ENCODE measurements around the gene CNTNAP4.

CNTNAP4 gene

DNA sequence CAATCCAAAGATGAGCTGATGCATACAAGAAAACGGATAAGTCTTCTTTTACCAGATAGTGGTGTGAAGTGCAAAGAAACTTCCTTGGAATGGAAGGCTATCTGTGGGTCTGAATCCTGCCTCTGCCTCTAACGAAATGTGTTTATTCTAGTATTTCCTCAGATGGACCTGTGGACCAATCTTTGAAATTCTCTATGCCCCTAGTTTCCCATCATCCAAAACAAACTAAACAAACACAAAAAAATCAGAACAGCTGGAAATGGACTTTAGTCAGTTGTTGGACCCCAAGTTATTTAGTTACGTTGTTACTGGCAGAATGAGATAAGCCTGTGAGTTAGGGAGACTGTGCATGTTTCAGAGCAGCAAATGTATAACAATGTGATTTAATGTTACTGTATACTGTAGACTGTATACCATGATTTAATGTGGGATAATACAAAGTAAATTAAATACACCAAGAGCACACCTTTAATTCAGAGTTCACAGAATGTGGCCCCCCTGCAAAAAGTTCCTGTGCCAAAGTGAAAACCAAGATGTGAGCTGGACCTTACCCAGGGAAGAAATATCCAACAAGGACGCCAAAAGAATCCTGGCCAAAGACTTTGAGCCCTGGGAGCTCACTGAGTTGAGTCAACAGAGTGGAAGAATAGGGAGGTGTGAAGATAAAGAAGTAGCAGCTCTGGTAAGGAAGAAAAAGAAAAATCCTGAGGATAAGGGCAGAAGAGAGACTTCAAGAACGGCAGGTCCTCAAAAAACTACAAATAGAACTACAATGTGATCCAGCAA lies 255.2 kb downstream of the CNTNAP4 start:
- in situ Hi-C loops (cut with HindIII; ENCODE audit: low pct_unique_long_range_greater_than_20kb, low sequenced_read_pairs): no loop called here
- no peak for TF ChIP-seq JUND (IDR thresholded peaks at IDR 0.05; ENCODE audit: low read depth)
- DNase-seq (ENCODE audit: low read depth in 1 of 2, low spot score in 1 of 2): no peak

DNA sequence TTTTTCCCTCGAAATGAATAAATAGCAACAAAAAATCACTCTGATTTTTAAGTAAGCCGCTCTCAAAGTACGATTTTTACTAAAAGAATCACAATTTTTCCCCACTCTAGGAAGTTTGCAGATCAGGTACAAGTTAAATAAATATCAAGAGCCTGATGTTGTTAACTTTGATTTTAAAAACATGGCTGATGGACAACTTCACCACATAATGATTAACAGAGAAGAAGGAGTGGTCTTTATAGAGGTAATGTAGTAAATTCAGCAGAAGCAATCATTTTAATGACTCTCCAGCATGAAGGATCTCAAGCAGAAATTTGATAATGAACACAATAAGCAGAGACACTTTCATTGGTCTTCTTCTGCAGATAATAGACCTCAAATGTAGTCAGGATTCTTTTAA lies 262.4 kb downstream of the CNTNAP4 start:
- no peak for TF ChIP-seq JUND (IDR thresholded peaks at IDR 0.05; ENCODE audit: low read depth)
- in situ Hi-C loops (cut with HindIII; ENCODE audit: low pct_unique_long_range_greater_than_20kb, low sequenced_read_pairs): no loop called here
- no peak for DNase-seq (ENCODE audit: low read depth in 1 of 2, low spot score in 1 of 2)

DNA sequence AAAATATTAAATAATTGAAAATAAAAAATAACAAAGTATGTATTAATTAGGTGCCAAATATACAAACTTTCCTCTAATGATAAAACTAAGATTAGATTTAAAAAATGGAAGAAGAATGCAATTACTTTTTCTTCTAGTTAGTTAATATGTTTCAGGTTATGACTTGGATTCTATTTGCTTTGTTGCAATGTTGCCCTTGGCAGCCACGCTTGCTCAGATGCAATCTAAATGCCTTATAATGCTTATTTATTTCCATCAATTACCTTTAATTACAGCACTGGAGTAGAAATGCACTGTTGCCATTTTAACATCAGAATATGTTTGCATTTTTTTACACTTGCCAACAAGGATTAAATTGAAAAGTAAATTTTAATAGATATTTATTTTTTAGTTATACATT lies 263.9 kb downstream of the CNTNAP4 start:
- no peak for DNase-seq (ENCODE audit: low read depth in 1 of 2, low spot score in 1 of 2)
- TF ChIP-seq JUND (IDR thresholded peaks at IDR 0.05; ENCODE audit: low read depth): no peak
- in situ Hi-C loops (cut with HindIII; ENCODE audit: low pct_unique_long_range_greater_than_20kb, low sequenced_read_pairs): no loop called here

DNA sequence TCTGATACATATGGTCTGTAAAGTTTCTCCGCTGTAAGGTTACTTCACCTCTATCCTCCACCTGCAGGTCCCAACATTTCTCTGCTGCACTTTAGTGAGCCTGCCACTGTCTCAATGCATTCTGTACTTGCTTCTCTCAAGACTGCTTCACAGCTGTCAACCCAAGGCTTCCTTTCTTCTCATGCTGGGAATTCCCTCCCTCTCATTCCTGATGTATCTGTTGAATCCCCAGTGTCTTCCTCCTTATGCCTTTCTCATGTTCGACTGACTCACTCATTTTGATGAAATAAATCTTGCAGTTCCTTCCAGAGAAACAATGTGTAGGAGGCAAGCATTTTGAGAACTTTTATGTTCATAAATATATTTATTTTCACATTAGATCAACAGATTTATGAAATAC lies 288.3 kb downstream of the CNTNAP4 start:
- no peak for DNase-seq (ENCODE audit: low read depth in 1 of 2, low spot score in 1 of 2)
- in situ Hi-C loops (cut with HindIII; ENCODE audit: low pct_unique_long_range_greater_than_20kb, low sequenced_read_pairs): no loop called here
- TF ChIP-seq JUND (IDR thresholded peaks at IDR 0.05; ENCODE audit: low read depth): no peak

DNA sequence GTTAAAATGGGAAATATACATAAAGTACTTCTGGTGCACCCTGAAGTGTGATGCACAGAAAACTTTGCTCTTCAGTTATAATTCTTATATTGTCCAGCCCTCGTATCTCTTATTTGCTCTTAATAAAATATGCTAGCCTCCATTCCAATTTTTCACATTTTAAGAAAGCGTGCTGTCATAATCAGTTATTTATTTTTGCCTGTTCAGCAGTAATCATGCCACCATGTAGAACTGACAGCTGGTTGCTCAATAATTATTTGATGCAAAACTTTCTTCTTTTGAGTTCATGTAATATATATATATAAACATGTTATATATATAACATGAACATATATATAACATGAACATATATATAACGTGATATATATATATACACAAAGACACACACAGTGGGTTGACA lies 294.6 kb downstream of the CNTNAP4 start:
- in situ Hi-C loops (cut with HindIII; ENCODE audit: low pct_unique_long_range_greater_than_20kb, low sequenced_read_pairs): no loop called here
- no peak for DNase-seq (ENCODE audit: low read depth in 1 of 2, low spot score in 1 of 2)
- TF ChIP-seq JUND (IDR thresholded peaks at IDR 0.05; ENCODE audit: low read depth): no peak

DNA sequence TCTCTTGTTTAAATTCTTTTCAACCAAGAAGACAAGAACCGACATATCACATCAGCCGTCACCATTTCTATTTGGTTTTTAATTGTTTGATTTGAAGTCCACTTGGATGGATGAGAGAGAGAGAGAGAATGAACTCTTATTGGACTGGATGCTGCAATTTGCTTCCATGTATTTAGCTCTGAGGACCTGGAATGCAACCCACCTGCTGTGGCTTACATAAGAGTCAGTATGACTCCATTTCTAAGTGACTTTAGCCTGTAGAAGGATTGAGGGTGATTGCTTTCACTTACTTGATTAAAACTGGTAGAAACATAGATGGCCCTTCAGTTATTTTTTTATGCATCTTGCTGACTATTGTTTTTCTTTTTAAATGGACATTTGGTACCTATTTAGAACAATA lies 296.1 kb downstream of the CNTNAP4 start:
- no peak for TF ChIP-seq JUND (IDR thresholded peaks at IDR 0.05; ENCODE audit: low read depth)
- DNase-seq (ENCODE audit: low read depth in 1 of 2, low spot score in 1 of 2): no peak
- in situ Hi-C loops (cut with HindIII; ENCODE audit: low pct_unique_long_range_greater_than_20kb, low sequenced_read_pairs): no loop called here

DNA sequence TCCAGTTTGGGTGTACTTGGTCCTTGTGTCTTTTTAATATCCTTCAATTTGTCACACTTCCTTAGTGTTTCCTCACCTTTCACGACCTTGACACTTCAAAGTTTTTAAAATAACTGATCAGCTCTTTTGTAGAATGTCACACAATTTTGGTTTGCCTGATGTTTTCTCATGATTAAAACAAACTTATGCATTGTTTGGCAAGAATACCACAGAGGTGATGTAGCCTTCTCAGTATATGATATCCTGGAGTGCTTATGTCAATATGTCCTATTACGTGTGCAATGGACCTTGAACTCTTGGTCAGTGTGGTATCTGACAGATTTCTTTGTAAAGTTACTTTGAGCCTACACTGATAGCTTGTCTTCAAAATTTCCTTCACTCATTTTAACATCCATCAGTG lies 297.4 kb downstream of the CNTNAP4 start:
- in situ Hi-C loops (cut with HindIII; ENCODE audit: low pct_unique_long_range_greater_than_20kb, low sequenced_read_pairs): no loop called here
- no peak for TF ChIP-seq JUND (IDR thresholded peaks at IDR 0.05; ENCODE audit: low read depth)
- DNase-seq (ENCODE audit: low read depth in 1 of 2, low spot score in 1 of 2): no peak

DNA sequence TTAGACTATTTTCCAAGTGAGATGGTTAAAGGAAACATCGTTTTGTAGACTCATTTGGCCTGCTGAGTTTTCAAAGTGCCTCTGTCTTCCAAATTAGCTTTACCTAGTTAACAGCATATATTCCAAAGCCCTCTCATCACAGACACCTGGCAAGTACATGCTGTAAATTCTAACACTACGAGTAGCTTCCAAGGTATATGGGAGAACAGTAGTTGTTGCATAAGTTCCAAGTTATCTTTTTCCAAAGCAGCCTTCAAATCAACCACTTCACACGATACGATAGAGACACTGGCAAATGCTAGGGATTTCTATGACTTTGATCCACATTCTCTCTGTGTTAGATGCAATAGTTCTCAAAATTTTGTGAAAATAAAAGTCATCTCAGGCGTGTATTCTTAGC lies 299.3 kb downstream of the CNTNAP4 start:
- TF ChIP-seq JUND (IDR thresholded peaks at IDR 0.05; ENCODE audit: low read depth): no peak
- in situ Hi-C loops (cut with HindIII; ENCODE audit: low pct_unique_long_range_greater_than_20kb, low sequenced_read_pairs): no loop called here
- no peak for DNase-seq (ENCODE audit: low read depth in 1 of 2, low spot score in 1 of 2)

DNA sequence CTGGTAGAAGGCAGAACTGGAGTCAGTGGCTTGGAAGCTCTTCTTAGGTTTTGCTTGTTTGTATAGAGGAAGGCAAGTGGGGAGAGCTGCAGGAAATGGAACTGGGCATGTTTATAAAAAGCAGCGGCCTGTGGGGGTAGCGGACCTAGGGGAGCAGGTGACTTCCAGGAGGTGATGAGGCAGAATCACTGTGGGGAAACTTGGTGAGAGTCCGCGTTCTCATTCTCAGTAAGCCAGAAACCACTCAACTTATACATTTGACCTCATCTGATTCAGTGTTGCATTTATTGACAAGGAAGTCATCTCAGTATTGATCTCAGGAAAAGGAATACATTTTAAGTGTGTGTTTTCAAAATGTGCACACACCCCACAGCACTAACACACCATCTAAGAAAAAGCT lies 299.8 kb downstream of the CNTNAP4 start:
- no peak for TF ChIP-seq JUND (IDR thresholded peaks at IDR 0.05; ENCODE audit: low read depth)
- DNase-seq (ENCODE audit: low read depth in 1 of 2, low spot score in 1 of 2): no peak
- in situ Hi-C loops (cut with HindIII; ENCODE audit: low pct_unique_long_range_greater_than_20kb, low sequenced_read_pairs): no loop called here

DNA sequence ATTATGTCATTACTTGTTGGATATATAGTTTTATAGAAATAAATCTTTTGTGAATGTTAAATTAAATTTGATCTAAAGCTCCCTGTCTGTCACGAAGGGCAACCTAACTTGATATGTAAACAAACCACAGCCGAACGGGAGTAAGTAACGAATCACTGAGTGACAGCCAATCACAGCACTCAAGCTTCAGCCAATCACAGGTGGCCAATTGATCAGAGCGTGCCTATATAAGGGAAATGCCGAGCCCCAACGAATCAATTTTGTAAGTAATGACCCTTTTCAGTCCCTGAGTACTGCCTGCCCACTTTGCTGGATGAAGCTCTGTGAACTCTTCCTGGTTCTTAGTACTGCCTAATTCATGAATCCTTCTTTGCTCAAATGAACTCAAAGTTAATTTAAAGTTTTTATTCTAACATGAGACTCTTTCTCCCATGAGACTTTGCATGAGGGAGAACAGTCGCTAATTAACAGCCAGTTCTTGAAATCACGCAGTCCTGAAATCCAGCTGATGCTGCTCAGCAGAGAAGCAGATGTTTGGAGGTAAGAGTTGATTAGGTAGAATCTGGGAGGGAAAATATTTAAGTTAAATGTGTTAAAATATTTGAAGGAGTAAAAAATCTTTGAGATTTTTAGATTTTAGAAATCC lies 302.2 kb downstream of the CNTNAP4 start:
- no peak for TF ChIP-seq JUND (IDR thresholded peaks at IDR 0.05; ENCODE audit: low read depth)
- DNase-seq (ENCODE audit: low read depth in 1 of 2, low spot score in 1 of 2): no peak
- in situ Hi-C loops (cut with HindIII; ENCODE audit: low pct_unique_long_range_greater_than_20kb, low sequenced_read_pairs): no loop called here

DNA sequence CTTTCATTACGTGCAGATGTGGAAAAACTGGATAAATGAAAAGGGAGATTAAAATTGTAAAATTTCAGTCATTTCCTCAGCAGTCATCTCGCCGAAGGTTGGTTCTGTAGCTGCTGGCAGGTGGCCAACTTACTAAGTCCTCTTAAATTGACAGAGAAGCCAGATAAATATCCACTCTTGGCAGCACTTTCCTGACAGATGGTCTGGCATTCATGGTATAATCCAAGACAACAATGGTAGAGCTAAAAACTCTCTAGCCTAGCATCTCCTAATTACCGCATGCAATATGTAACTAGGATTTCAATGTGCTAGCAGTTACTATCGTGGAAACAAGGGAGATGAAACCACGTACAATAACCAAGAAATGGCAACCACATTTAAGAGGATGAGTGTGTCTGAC lies 306.3 kb downstream of the CNTNAP4 start:
- in situ Hi-C loops (cut with HindIII; ENCODE audit: low pct_unique_long_range_greater_than_20kb, low sequenced_read_pairs): no loop called here
- no peak for TF ChIP-seq JUND (IDR thresholded peaks at IDR 0.05; ENCODE audit: low read depth)
- peak in 1 of 2 experiments; percentile 12 for DNase-seq (ENCODE audit: low read depth in 1 of 2, low spot score in 1 of 2)

DNA sequence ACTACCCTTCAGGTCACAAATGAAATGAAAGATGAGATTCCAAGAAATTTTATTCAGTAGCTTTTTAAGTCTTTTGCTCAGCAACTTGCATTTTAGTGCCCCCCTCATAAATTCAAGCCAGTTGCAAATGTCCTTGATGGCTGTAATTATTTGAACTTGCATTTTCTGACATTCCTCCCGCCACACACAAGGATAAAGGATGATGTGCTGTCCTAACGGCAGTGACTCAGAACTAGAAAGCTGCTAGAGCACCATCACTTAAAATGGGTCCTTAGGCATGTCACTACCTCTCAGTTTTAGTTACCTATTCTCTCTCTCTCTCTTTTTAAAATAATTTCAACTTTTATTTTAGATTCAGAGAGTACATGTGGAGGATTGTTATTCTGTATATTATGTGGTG lies 306.7 kb downstream of the CNTNAP4 start:
- in situ Hi-C loops (cut with HindIII; ENCODE audit: low pct_unique_long_range_greater_than_20kb, low sequenced_read_pairs): no loop called here
- DNase-seq (ENCODE audit: low read depth in 1 of 2, low spot score in 1 of 2): no peak
- TF ChIP-seq JUND (IDR thresholded peaks at IDR 0.05; ENCODE audit: low read depth): no peak

DNA sequence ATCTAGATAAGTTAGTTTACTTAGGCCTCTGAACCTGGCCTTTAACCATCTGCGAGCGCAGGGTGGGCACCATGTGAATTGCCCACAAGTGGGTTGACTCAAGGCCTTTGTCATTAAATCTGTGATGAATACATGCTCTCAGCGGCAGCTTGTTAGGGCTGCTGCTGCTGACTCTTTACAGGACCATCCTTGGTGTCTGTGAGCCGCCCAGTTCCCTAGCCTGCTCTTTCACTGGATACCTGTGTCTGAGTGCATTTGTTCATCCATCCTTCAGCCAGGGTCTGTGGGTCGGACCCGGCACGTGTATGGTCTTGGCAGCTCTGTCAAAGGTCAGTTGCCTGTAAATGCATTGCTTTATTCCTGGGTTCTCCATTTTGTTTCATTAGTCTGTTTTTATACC lies 321.3 kb downstream of the CNTNAP4 start:
- no peak for TF ChIP-seq JUND (IDR thresholded peaks at IDR 0.05; ENCODE audit: low read depth)
- no peak for DNase-seq (ENCODE audit: low read depth in 1 of 2, low spot score in 1 of 2)
- in situ Hi-C loops (cut with HindIII; ENCODE audit: low pct_unique_long_range_greater_than_20kb, low sequenced_read_pairs): no loop called here

DNA sequence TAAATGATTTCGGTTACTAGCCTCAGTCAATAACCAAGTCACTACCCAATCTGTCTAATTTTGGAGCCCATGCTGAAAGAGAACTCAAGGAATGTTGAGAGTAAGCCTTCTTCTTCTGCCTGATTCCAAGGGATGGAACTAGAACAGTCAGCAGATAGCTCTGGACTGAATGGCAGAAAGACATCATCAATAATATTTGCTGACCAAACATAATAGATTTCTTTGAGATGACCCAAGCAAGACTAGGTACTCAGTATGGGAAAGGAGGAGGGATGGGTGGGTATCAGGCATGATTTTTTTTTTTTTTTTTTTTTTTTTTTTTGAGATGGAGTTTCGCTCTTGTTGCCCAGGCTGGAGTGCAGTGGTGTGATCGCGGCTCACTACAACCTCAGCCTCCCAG lies 330.1 kb downstream of the CNTNAP4 start:
- TF ChIP-seq JUND (IDR thresholded peaks at IDR 0.05; ENCODE audit: low read depth): no peak
- no peak for DNase-seq (ENCODE audit: low read depth in 1 of 2, low spot score in 1 of 2)
- in situ Hi-C loops (cut with HindIII; ENCODE audit: low pct_unique_long_range_greater_than_20kb, low sequenced_read_pairs): no loop called here
